SK-N-SH treated with all-trans-retinoic acid at 6 μM for 48 hours (cell line): Measurements from ENCODE around the gene GLMP.

Experiments
- ATAC-seq: fragments of 200-7000 bp; cut with Tn5 transposase; 3 replicates; pipeline ENCODE4 v1.9.1; 2020; ENCODE audit warnings: mild to moderate bottlenecking, moderate library complexity
- BACH2 ChIP-seq: fragments of 250-450 bp; sonication (Bioruptor Pico); IDR thresholded peaks from 2 replicates; pipeline ENCODE4 v1.9.0; 2021; ENCODE audit warnings: mild to moderate bottlenecking, borderline replicate concordance
- CREB5 ChIP-seq: fragments of 250-450 bp; sonication (Bioruptor Pico); IDR thresholded peaks from 2 replicates; pipeline ENCODE4 v1.5.1; 2020; ENCODE audit warnings: low read depth, mild to moderate bottlenecking, moderate library complexity
- CSDC2 ChIP-seq: fragments of 250-450 bp; sonication (Bioruptor Pico); IDR thresholded peaks from 2 replicates; pipeline ENCODE4 v1.5.0; 2020; ENCODE audit warnings: mild to moderate bottlenecking, moderate library complexity
- CSRNP3 ChIP-seq: fragments of 250-450 bp; sonication (Bioruptor Pico); IDR thresholded peaks from 2 replicates; pipeline ENCODE4 v1.5.1; 2021; ENCODE audit warnings: mild to moderate bottlenecking, moderate library complexity
- ESRRG ChIP-seq: fragments of 250-450 bp; sonication (Bioruptor Pico); IDR thresholded peaks from 2 replicates; pipeline ENCODE4 v1.6.1; 2021; ENCODE audit warnings: mild to moderate bottlenecking
- GLIS3 ChIP-seq: fragments of 250-450 bp; sonication (Bioruptor Pico); IDR thresholded peaks from 2 replicates; pipeline ENCODE4 v1.5.0; 2020; ENCODE audit warnings: mild to moderate bottlenecking, moderate library complexity
- ISL1 ChIP-seq: fragments of 250-450 bp; sonication (Bioruptor Pico); IDR thresholded peaks from 2 replicates; pipeline ENCODE4 v2.1.2; 2022; ENCODE audit warnings: mild to moderate bottlenecking, moderate library complexity
- PATZ1 ChIP-seq: fragments of 250-450 bp; sonication (Bioruptor Pico); IDR thresholded peaks from 2 replicates; pipeline ENCODE4 v1.8.0; 2020; ENCODE audit warnings: mild to moderate bottlenecking, moderate library complexity, borderline replicate concordance
- POU6F1 ChIP-seq: fragments of 250-450 bp; sonication (Bioruptor Pico); IDR thresholded peaks from 2 replicates; pipeline ENCODE4 v1.8.0; 2021; ENCODE audit warnings: low read depth, mild to moderate bottlenecking, moderate library complexity, borderline replicate concordance
- PPARA ChIP-seq: fragments of 250-450 bp; sonication (Bioruptor Pico); IDR thresholded peaks from 2 replicates; pipeline ENCODE4 v1.5.0; 2020; ENCODE audit warnings: mild to moderate bottlenecking, borderline replicate concordance
- RARB ChIP-seq: fragments of 250-450 bp; sonication (Bioruptor Pico); IDR thresholded peaks from 2 replicates; pipeline ENCODE4 v1.8.0; 2021; ENCODE audit warnings: mild to moderate bottlenecking, moderate library complexity
- TOX ChIP-seq: fragments of 250-450 bp; sonication (Bioruptor Pico); IDR thresholded peaks from 2 replicates; pipeline ENCODE4 v1.8.0; 2021; ENCODE audit warnings: mild to moderate bottlenecking, moderate library complexity, borderline replicate concordance
- TSHZ2 ChIP-seq: fragments of 250-450 bp; sonication (Bioruptor Pico); IDR thresholded peaks from 2 replicates; pipeline ENCODE4 v1.5.0; 2020; ENCODE audit warnings: mild to moderate bottlenecking, moderate library complexity
- ZC3H10 ChIP-seq: fragments of 250-450 bp; sonication (Bioruptor Pico); IDR thresholded peaks from 2 replicates; pipeline ENCODE4 v1.5.1; 2021; ENCODE audit warnings: mild to moderate bottlenecking, moderate library complexity
- ZFP30 ChIP-seq: fragments of 450-650 bp; formaldehyde crosslinking; IDR thresholded peaks from 2 replicates; pipeline ENCODE4 v1.5.0; 2022; ENCODE audit warnings: mild to moderate bottlenecking, moderate library complexity
- ZNF565 ChIP-seq: fragments of 450-650 bp; formaldehyde crosslinking; conservative IDR thresholded peaks from 2 replicates; pipeline ENCODE4 v1.5.0; 2020; ENCODE audit warnings: low read depth, mild to moderate bottlenecking, moderate library complexity
- ZNF70 ChIP-seq: fragments of 450-650 bp; formaldehyde crosslinking; IDR thresholded peaks from 2 replicates; pipeline ENCODE4 v1.5.0; 2020; ENCODE audit warnings: mild to moderate bottlenecking, moderate library complexity
- ZNF8 ChIP-seq: fragments of 450-650 bp; formaldehyde crosslinking; IDR thresholded peaks from 2 replicates; pipeline ENCODE4 v1.5.0; 2020; ENCODE audit warnings: mild to moderate bottlenecking, moderate library complexity

Gene GLMP

GRCh38 chr1:156259805-156260204 lies 35.7 kb downstream of the GLMP start:
- peak; percentile 60 for ATAC-seq
- TF ChIP-seq BACH2 (CRISPR knock-in tag) (no peak), ZNF70 (CRISPR knock-in tag) (no peak), CSRNP3 (CRISPR knock-in tag) (no peak), TOX (CRISPR knock-in tag) (no peak), ESRRG (CRISPR knock-in tag) (no peak), ZNF8 (no peak), ZFP30 (CRISPR knock-in tag) (no peak), ZC3H10 (CRISPR knock-in tag) (no peak), ISL1 (no peak), PATZ1 (CRISPR knock-in tag) (no peak), RARB (no peak), GLIS3 (CRISPR knock-in tag) (no peak), CSDC2 (no peak), ZNF565 (no peak), CREB5 (CRISPR knock-in tag) (no peak), TSHZ2 (CRISPR knock-in tag) (no peak)
- TF ChIP-seq, all 23 proteins: peak for 0

GRCh38 chr1:156258859-156259258 lies 36.6 kb downstream of the GLMP start:
- no peak for ATAC-seq
- no peak for TF ChIP-seq PPARA (CRISPR knock-in tag)
- no peak for TF ChIP-seq GLIS3 (CRISPR knock-in tag)
- TF ChIP-seq TOX (CRISPR knock-in tag) = no peak
- TF ChIP-seq POU6F1 (CRISPR knock-in tag) = no peak
- TF ChIP-seq ZC3H10 (CRISPR knock-in tag) = no peak
- TF ChIP-seq CSDC2 = no peak
- TF ChIP-seq ZNF70 (CRISPR knock-in tag) = no peak
- no peak for TF ChIP-seq CREB5 (CRISPR knock-in tag)
- no peak for TF ChIP-seq ESRRG (CRISPR knock-in tag)
- TF ChIP-seq ZNF8 = no peak
- TF ChIP-seq PATZ1 (CRISPR knock-in tag) = no peak
- no peak for TF ChIP-seq TSHZ2 (CRISPR knock-in tag)
- no peak for TF ChIP-seq RARB
